Calu3 (cell line): ENCODE results near the gene ALX4. TPM values are rescaled to one million over a fixed set of nuclear protein-coding genes. Genes with fewer than 3 reads are reported as not detected.
A peak's percentile ranks its signal among the peaks of the same experiment; 100 is the strongest.

Experiments
- Bru-seq: library from RNA; stranded (reverse); fragments of 400-500 nt; gene quantifications from one replicate; lab custom pipeline; 2021; lab: Mats Ljungman, UMichigan
- BruChase-seq, 2 experiments: library from RNA; stranded (reverse); fragments of 400-500 nt; gene quantifications; one replicate each; lab custom pipeline; 2021; lab: Mats Ljungman, UMichigan
- BruUV-seq: library from RNA; stranded (reverse); fragments of 400-500 nt; replicated peaks from 2 replicates; lab custom pipeline; 2021; lab: Mats Ljungman, UMichigan
- CTCF ChIA-PET: fragments of 300-600 bp; sonication (Branson Sonifier 250); formaldehyde crosslinking; loops from one replicate; lab custom pipeline; 2022; ENCODE audit warnings: antibody characterized with exemption; lab: Charles Lee
- DNase-seq: peaks from one replicate; pipeline ENCODE4 v3.0.0; 2022
- H3K27ac Mint-ChIP-seq: one replicate; pipeline ENCODE4 v1.8.0; 2022; ENCODE audit warnings: mixed read lengths; ENCODE audit not compliant: unreplicated experiment
- H3K27me3 Mint-ChIP-seq: one replicate; pipeline ENCODE4 v1.8.0; 2022; ENCODE audit warnings: mixed read lengths; ENCODE audit not compliant: unreplicated experiment
- H3K36me3 Mint-ChIP-seq: one replicate; pipeline ENCODE4 v1.8.0; 2022; ENCODE audit warnings: mild to moderate bottlenecking, moderate library complexity, mixed read lengths; ENCODE audit not compliant: insufficient read depth, unreplicated experiment
- H3K4me1 Mint-ChIP-seq: one replicate; pipeline ENCODE4 v1.8.0; 2022; ENCODE audit warnings: mild to moderate bottlenecking, low read depth, mixed read lengths; ENCODE audit not compliant: unreplicated experiment
- H3K4me3 Mint-ChIP-seq: one replicate; pipeline ENCODE4 v1.8.0; 2022; ENCODE audit warnings: mild to moderate bottlenecking, low read depth, moderate library complexity, mixed read lengths; ENCODE audit not compliant: unreplicated experiment
- H3K9me3 Mint-ChIP-seq: one replicate; pipeline ENCODE4 v1.8.0; 2022; ENCODE audit warnings: low read depth, mixed read lengths; ENCODE audit not compliant: unreplicated experiment
- intact Hi-C: fragments of 100-400 bp; cut with micrococcal nuclease; formaldehyde crosslinking; loops from one replicate; pipeline ENCODE4 v1.10.0; 2022; ENCODE audit not compliant: unreplicated experiment
- long read RNA-seq: library from polyadenylated mRNA; stranded (forward); transcript quantifications from one replicate; pipeline ENCODE4 v2.0.0, GENCODE V29; 2022
- total RNA-seq: library from RNA; stranded (reverse); gene quantifications from 2 replicates; pipeline ENCODE4 v1.2.3, GENCODE V29; 2022
- TF ChIP-seq, protein P1 (sequence below): fragments of 200-600 bp; IDR thresholded peaks from one replicate; pipeline ENCODE4 v1.8.0; 2022; ENCODE audit warnings: antibody characterized with exemption; ENCODE audit not compliant: unreplicated experiment

Gene ALX4
- not detected in 2 replicates for total RNA-seq
- Bru-seq, nascent RNA, result not detected
- percentile 2 among the genes with signal in this experiment for BruChase-seq, experiment 1, labeled RNA remaining after a 6-hour chase
- not detected for BruChase-seq, experiment 2, labeled RNA remaining after a 2-hour chase
- long read RNA-seq, result 0 reads

- TF ChIP-seq, protein P1, sequence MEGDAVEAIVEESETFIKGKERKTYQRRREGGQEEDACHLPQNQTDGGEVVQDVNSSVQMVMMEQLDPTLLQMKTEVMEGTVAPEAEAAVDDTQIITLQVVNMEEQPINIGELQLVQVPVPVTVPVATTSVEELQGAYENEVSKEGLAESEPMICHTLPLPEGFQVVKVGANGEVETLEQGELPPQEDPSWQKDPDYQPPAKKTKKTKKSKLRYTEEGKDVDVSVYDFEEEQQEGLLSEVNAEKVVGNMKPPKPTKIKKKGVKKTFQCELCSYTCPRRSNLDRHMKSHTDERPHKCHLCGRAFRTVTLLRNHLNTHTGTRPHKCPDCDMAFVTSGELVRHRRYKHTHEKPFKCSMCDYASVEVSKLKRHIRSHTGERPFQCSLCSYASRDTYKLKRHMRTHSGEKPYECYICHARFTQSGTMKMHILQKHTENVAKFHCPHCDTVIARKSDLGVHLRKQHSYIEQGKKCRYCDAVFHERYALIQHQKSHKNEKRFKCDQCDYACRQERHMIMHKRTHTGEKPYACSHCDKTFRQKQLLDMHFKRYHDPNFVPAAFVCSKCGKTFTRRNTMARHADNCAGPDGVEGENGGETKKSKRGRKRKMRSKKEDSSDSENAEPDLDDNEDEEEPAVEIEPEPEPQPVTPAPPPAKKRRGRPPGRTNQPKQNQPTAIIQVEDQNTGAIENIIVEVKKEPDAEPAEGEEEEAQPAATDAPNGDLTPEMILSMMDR, result no peak
- peaks cover 8% of the 10 kb centered on the region for H3K36me3 Mint-ChIP-seq
- H3K27ac Mint-ChIP-seq, result no peak within 1 kb of the TSS
- peak within 1 kb of the TSS; percentile 14 for H3K4me3 Mint-ChIP-seq
- no TSS peak for BruUV-seq
- peaks cover 10% of the 10 kb centered on the region for H3K4me1 Mint-ChIP-seq
- CTCF ChIA-PET, result no interaction called here
- intact Hi-C loops, result no loop called here
- H3K9me3 Mint-ChIP-seq, result no peaks in the 10 kb centered on the region
- H3K27me3 Mint-ChIP-seq, result peaks cover 100% of the 10 kb centered on the region
- no peak for DNase-seq
Observed at GRCh38 chr11:44309478-44310205, at the start of gene ALX4. Gene ALX4, minus strand, starts transcription at chr11:44310139. Its CDS starts 77 bp downstream, at chr11:44310062.

- no TSS peak for BruUV-seq
- TF ChIP-seq, protein P1, result no peak
- CTCF ChIA-PET, result no interaction called here
- Mint-ChIP-seq H3K9me3 (no peaks in the 10 kb centered on the region), H3K36me3 (no peaks in the 10 kb centered on the region), H3K27ac (no peak overlapping the region), H3K27me3 (peaks cover 71% of the 10 kb centered on the region), H3K4me3 (no peak overlapping the region), H3K4me1 (no peaks in the 10 kb centered on the region)
- intact Hi-C loops, result no loop called here
- no peak for DNase-seq
Observed at GRCh38 chr11:44359162-44359561, 49.2 kb upstream of the ALX4 start.

GRCh38 chr11:44358713-44359112 lies 48.8 kb upstream of the ALX4 start:
- intact Hi-C loops, result no loop called here
- Mint-ChIP-seq H3K4me1 (no peaks in the 10 kb centered on the region), H3K27me3 (peaks cover 67% of the 10 kb centered on the region), H3K36me3 (no peaks in the 10 kb centered on the region), H3K27ac (no peak overlapping the region), H3K4me3 (no peak overlapping the region), H3K9me3 (no peaks in the 10 kb centered on the region)
- DNase-seq, result no peak
- BruUV-seq, result no TSS peak
- TF ChIP-seq, protein P1, result no peak
- CTCF ChIA-PET, result no interaction called here

DNA sequence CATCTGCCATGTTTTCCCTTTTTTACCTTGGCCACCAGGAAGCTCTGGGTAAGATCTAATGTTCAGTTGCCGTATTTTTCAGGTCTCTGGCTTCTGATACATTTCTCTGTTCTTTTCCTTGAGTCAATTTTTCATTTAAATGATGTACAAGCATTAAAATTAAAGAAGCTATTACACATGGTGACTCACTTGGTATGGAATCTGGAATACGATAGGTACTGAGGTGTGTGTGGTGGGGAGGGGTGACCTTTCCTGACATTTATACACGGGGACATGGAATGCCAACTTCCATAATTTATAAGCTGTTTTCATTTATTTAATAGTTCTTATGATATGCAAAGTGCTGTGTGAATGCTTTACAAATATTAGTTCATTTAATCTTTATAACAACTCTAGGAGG lies 47.8 kb upstream of the ALX4 start:
- Mint-ChIP-seq H3K9me3 (no peaks in the 10 kb centered on the region), H3K27ac (no peak overlapping the region), H3K4me3 (no peak overlapping the region), H3K4me1 (no peaks in the 10 kb centered on the region), H3K36me3 (no peaks in the 10 kb centered on the region), H3K27me3 (peaks cover 59% of the 10 kb centered on the region)
- CTCF ChIA-PET, result no interaction called here
- TF ChIP-seq, protein P1, result no peak
- no peak for DNase-seq
- intact Hi-C loops, result no loop called here
- no TSS peak for BruUV-seq
